Esophagus (tissue), 2 donors: ENCODE results near the gene CMIP. TPM values are rescaled to one million over a fixed set of nuclear protein-coding genes. Genes with fewer than 3 reads are reported as not detected.

Source experiments
- H3K27ac ChIP-seq, 2 donors: one replicate each; pipeline ENCODE4 v1.5.1; 2013; ENCODE audit warnings: low read depth in 2 of 2, mild to moderate bottlenecking in 2 of 2, inconsistent platforms in 1 of 2, low read length in 1 of 2, moderate library complexity in 1 of 2
- H3K27me3 ChIP-seq, 2 donors: one replicate each; pipeline ENCODE4 v1.6.1; 2013; ENCODE audit warnings: low read length in 2 of 2, control low read depth in 1 of 2, mild to moderate bottlenecking in 1 of 2; ENCODE audit not compliant: insufficient read depth in 2 of 2, control insufficient read depth in 1 of 2
- H3K36me3 ChIP-seq, 2 donors: one replicate each; pipeline ENCODE4 v1.6.1; 2013; ENCODE audit warnings: low read length in 1 of 2; ENCODE audit not compliant: control insufficient read depth in 2 of 2, insufficient read depth in 2 of 2
- H3K4me1 ChIP-seq, 2 donors: one replicate each; pipeline ENCODE4 v1.6.1; 2013; ENCODE audit warnings: low read length in 1 of 2; ENCODE audit not compliant: control insufficient read depth in 2 of 2, insufficient read depth in 2 of 2
- H3K4me3 ChIP-seq, 2 donors: one replicate each; pipeline ENCODE4 v1.5.1; 2013; ENCODE audit warnings: low read length in 2 of 2, mild to moderate bottlenecking in 2 of 2, low read depth in 1 of 2, moderate library complexity in 1 of 2
- H3K9me3 ChIP-seq, 2 donors: one replicate each; pipeline ENCODE4 v1.6.1; 2013; ENCODE audit warnings: mild to moderate bottlenecking in 2 of 2, low read depth in 1 of 2, low read length in 1 of 2, moderate library complexity in 1 of 2; ENCODE audit not compliant: control insufficient read depth in 2 of 2, insufficient read depth in 1 of 2
- WGBS, 2 donors: extraction: QIAGEN DNeasy Blood & Tissue Kit; methylation state at CpG; one replicate each; pipeline ENCODE4 v1.1.7; 2013; 5-methylcytosine and 5-hydroxymethylcytosine counted together
- polyA plus RNA-seq, 2 donors: library from polyadenylated mRNA; stranded (reverse); fragments of 200-250 nt; gene quantifications; one replicate each; pipeline ENCODE4 v1.2.3, GENCODE V29; 2013
- donor health status: healthy with polysubstance abuse.
- donor health status: Bipolar disorder and iron deficiency.

Gene CMIP
- polyA plus RNA-seq, 2 donors, result 16.9 to 19.3 TPM

GRCh38 chr16:81458149-81458669 is 13.6 kb downstream of the CMIP start:
- Histone ChIP-seq H3K4me1 (peaks cover 0 to 36% of the 10 kb centered on the region in 2 donors), H3K27ac (peak overlapping the region in 1 of 2 donors; percentile 24), H3K4me3 (no peak overlapping the region), H3K9me3 (no peaks in the 10 kb centered on the region), H3K36me3 (peaks cover 0 to 26% of the 10 kb centered on the region in 2 donors), H3K27me3 (no peaks in the 10 kb centered on the region)
- WGBS, 2 donors, result 78 to 84% methylated on average over 8 of the region's 8 CpGs

DNA sequence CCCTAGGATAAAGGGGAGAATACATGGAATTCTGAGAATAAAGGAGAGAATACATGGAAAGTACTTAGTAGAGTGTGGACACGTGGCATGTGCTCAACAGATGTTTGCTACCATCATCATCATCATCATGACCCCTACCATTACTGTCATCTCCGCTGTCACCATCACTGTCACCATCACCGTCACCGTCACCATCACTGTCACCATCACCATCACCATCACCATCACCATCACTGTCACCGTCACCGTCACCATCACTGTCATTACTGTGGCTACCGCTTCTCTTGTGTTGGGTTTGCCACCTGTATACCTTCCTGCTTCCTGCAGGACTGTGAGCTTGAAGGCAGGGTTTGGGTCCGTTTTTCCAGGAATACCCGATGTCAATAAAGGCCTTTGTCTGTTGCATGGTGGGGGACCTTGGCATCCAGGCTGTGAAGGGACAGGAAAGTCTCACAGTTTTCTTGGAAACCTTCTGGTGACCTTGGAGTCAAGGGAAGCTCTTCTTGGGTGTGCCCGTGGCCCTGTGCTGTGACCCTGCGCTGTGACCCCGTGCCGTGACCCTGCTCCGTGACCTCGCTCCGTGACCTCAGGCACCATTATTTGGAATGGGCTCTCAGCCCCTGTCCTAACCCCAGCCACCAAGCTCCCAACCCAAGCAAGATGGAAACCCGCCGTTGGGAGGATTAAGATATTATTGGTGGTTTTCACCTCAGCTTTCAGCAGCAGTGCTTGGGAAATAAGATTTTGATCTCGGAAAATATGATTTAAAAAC is 14.4 kb downstream of the CMIP start:
- no peak overlapping the region for H3K27ac ChIP-seq
- H3K4me1 ChIP-seq, result peaks cover 2 to 30% of the 10 kb centered on the region in 2 donors
- 92% methylated on average over 19 of the region's 19 CpGs for WGBS, 2 donors
- H3K27me3 ChIP-seq, result no peaks in the 10 kb centered on the region
- no peak overlapping the region for H3K4me3 ChIP-seq
- no peaks in the 10 kb centered on the region for H3K9me3 ChIP-seq
- H3K36me3 ChIP-seq, result peaks cover 0 to 23% of the 10 kb centered on the region in 2 donors

DNA sequence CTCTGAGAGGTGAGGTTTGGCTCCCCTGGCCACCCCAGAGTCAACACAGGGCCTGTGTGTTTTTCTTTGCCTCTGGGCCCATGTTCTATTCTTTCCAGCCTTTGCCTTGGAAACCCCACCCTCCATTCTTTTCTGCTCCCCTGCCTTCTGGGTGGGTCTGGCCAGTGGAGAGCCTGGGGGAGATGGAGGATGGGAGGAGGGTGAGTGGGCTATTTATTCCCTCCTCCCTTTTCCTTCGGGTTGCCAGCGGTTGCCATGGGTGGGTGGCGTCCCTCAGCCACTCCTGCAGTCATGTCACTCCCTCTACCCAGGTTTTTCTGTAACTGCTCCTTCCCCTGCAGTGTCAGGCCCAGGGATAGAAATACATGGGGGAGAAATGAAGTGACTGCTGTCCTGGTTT is 15.5 kb downstream of the CMIP start:
- 58 to 68% methylated on average over 3 of the region's 3 CpGs for WGBS, 2 donors
- H3K27ac ChIP-seq, result no peak overlapping the region
- no peak overlapping the region for H3K4me3 ChIP-seq
- H3K9me3 ChIP-seq, result no peaks in the 10 kb centered on the region
- peaks cover 3 to 30% of the 10 kb centered on the region in 2 donors for H3K4me1 ChIP-seq
- H3K36me3 ChIP-seq, result peaks cover 0 to 23% of the 10 kb centered on the region in 2 donors
- no peaks in the 10 kb centered on the region for H3K27me3 ChIP-seq

DNA sequence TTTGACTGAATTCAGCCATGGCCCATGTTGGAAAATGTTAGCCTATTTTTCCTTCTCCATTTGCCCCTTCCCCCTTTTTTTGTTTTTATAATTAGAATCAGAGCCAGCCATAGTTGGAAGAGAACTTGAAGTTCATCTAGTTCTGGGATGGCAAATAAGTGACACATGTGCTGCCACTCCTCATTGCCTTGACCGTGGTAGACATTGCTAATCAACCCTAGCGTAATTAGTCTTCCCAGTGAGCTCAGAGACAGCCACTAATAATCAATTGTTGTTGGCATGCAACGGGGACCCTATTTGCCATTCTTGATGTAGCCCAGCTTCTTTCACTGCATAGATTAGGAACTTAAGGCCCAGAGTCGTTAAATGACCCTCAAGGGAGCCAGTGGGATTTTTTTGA is 16.6 kb downstream of the CMIP start:
- H3K4me1 ChIP-seq, result peaks cover 3 to 28% of the 10 kb centered on the region in 2 donors
- WGBS, 2 donors, result 92 to 94% methylated on average over 4 of the region's 4 CpGs
- H3K9me3 ChIP-seq, result no peaks in the 10 kb centered on the region
- no peaks in the 10 kb centered on the region for H3K27me3 ChIP-seq
- no peak overlapping the region for H3K27ac ChIP-seq
- no peak overlapping the region for H3K4me3 ChIP-seq
- H3K36me3 ChIP-seq, result peaks cover 0 to 16% of the 10 kb centered on the region in 2 donors

DNA sequence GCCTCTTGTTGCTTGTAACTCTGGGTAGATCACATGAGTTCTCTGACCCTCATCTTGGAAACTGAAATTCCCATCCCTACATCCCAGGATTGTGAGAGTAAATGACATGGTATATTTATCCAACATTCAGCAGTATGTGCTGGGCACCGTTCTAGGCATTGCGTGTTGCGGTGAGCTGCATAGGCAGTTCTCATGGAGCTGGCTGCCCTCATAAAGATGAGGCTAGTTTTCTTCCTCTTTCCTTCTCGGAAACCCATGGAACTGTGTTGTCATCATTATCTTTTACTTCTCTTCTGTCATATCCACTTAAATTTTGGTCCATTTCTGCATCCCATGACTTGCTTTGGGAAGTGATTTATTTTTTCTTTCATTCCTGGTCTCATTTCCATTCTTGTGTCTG is 17.2 kb downstream of the CMIP start:
- peaks cover 3 to 23% of the 10 kb centered on the region in 2 donors for H3K4me1 ChIP-seq
- WGBS, 2 donors, result 94 to 98% methylated on average over 4 of the region's 4 CpGs
- peaks cover 0 to 12% of the 10 kb centered on the region in 2 donors for H3K36me3 ChIP-seq
- no peaks in the 10 kb centered on the region for H3K9me3 ChIP-seq
- H3K27me3 ChIP-seq, result no peaks in the 10 kb centered on the region
- H3K4me3 ChIP-seq, result no peak overlapping the region
- no peak overlapping the region for H3K27ac ChIP-seq

DNA sequence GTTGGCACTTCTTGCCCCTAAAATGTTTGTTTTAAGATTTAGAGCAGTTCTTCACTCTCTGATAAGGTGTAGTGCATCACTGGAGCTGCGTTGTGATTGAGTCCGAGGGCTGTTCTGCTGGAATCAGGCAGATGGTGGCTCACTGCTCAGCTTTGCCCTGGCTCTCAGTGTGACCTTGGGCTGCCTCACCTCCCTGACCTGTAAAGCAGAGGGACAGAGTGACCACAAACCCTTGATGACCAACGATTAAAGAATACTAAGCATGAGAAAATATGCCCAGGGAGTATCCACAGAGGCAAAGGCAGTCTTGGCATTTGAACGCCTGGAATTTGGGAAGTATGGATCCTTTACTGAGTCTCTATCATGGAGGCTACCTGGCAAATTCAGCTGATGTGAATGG is 18.1 kb downstream of the CMIP start:
- Histone ChIP-seq H3K4me3 (no peak overlapping the region), H3K27me3 (no peaks in the 10 kb centered on the region), H3K27ac (no peak overlapping the region), H3K36me3 (peaks cover 0 to 8% of the 10 kb centered on the region in 2 donors), H3K4me1 (peaks cover 6 to 18% of the 10 kb centered on the region in 2 donors), H3K9me3 (no peaks in the 10 kb centered on the region)
- WGBS, 2 donors, result 74 to 78% methylated on average over 4 of the region's 4 CpGs

- WGBS, 2 donors, result 80 to 83% methylated on average over 16 of the region's 16 CpGs
- H3K36me3 ChIP-seq, result peaks cover 0 to 8% of the 10 kb centered on the region in 2 donors
- H3K4me1 ChIP-seq, result peaks cover 6 to 19% of the 10 kb centered on the region in 2 donors
- H3K9me3 ChIP-seq, result no peaks in the 10 kb centered on the region
- H3K27ac ChIP-seq, result no peak overlapping the region
- no peak overlapping the region for H3K4me3 ChIP-seq
- H3K27me3 ChIP-seq, result no peaks in the 10 kb centered on the region
Measured at GRCh38 chr16:81463296-81463890, 18.8 kb downstream of the CMIP start.

GRCh38 chr16:81464279-81464678 is 19.7 kb downstream of the CMIP start:
- H3K36me3 ChIP-seq, result peaks cover 0 to 5% of the 10 kb centered on the region in 2 donors
- no peaks in the 10 kb centered on the region for H3K27me3 ChIP-seq
- H3K9me3 ChIP-seq, result no peaks in the 10 kb centered on the region
- H3K27ac ChIP-seq, result no peak overlapping the region
- H3K4me3 ChIP-seq, result no peak overlapping the region
- H3K4me1 ChIP-seq, result peaks cover 8 to 21% of the 10 kb centered on the region in 2 donors
- WGBS, 2 donors, result 88 to 95% methylated on average over 5 of the region's 5 CpGs

DNA sequence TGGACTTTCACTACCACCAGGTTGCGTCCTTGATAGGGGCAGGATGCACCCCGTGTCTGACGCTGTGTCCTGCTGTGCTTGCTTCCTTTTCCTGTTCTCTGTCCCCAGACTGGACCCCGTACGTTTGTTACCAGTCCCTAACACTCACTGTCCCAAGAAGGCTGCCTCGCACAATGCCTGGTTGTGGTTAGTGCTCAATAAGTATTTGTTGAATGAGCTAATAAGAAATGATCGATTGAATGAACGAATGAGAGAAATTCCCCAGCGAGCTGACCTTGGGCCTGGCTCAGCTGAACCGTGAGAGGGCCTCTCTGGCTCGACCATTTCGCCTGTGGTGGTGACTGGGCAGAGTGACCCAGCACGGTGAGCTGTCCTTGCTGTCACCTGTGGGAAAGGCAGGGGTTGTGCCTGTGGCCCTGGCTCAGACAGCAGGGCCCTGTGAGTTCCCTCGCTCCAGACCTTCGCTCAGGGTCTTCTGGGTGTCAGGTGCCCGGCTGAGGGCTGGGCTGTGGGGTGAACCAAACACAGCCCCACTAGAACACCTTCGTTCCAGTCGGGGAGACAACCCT is 20.9 kb downstream of the CMIP start:
- peaks cover 0 to 5% of the 10 kb centered on the region in 2 donors for H3K36me3 ChIP-seq
- no peaks in the 10 kb centered on the region for H3K9me3 ChIP-seq
- H3K4me1 ChIP-seq, result peaks cover 8 to 17% of the 10 kb centered on the region in 2 donors
- H3K27ac ChIP-seq, result no peak overlapping the region
- WGBS, 2 donors, result 81 to 89% methylated on average over 18 of the region's 18 CpGs
- no peak overlapping the region for H3K4me3 ChIP-seq
- no peaks in the 10 kb centered on the region for H3K27me3 ChIP-seq
